ENCODE data around the gene MRPL50. TPM values are rescaled to one million over a fixed set of nuclear protein-coding genes. Genes with fewer than 3 reads are reported as not detected.

The MRPL50 gene
- total and polyA plus RNA-seq, 2 experiments from 2014 or later, result 25.5 to 59.0 TPM

GRCh38 chr9:101419863-101420262 lies 21.4 kb upstream of the MRPL50 start:
- no peaks in the 10 kb centered on the region for H3K36me3 ChIP-seq (ENCODE audit: insufficient read depth)
- H3K27me3 ChIP-seq (ENCODE audit: insufficient read depth), result no peaks in the 10 kb centered on the region
- Mint-ChIP-seq H3K4me3 (no peak overlapping the region), H3K4me1 (peaks cover 6% of the 10 kb centered on the region; the same call in 2 of the 3 replicates), H3K36me3 (ENCODE audit: low read depth) (no peaks in the 10 kb centered on the region), H3K27ac (no peak overlapping the region), H3K9me3 (no peaks in the 10 kb centered on the region; the same call in 2 of the 3 replicates), H3K27me3 (ENCODE audit: insufficient read depth, low read depth, poor library complexity) (no peaks in the 10 kb centered on the region)
- no peaks in the 10 kb centered on the region for H4K20me1 ChIP-seq (replicated peaks; ENCODE audit: insufficient read depth)
- TF ChIP-seq EZH2phosphoT487 (IDR thresholded peaks at IDR 0.05; ENCODE audit: unreplicated experiment) (no peak), EZH2 (IDR thresholded peaks at IDR 0.05; ENCODE audit: low read depth, unreplicated experiment) (no peak), POLR2AphosphoS5 (IDR thresholded peaks at IDR 0.05; ENCODE audit: low read depth) (no peak), ZNF331 (CRISPR knock-in tag; IDR thresholded peaks at IDR 0.05; ENCODE audit: low read depth) (no peak), JUNB (IDR thresholded peaks at IDR 0.05; ENCODE audit: unreplicated experiment) (no peak), ZNF114 (CRISPR knock-in tag; IDR thresholded peaks at IDR 0.05) (no peak), NANOG (IDR thresholded peaks at IDR 0.05; ENCODE audit: borderline replicate concordance) (no peak), CREB1 (CRISPR knock-in tag; IDR thresholded peaks at IDR 0.05; ENCODE audit: low read depth) (no peak), ETS1 (IDR thresholded peaks at IDR 0.05) (no peak), STAT1 (IDR thresholded peaks at IDR 0.05; ENCODE audit: unreplicated experiment) (no peak)
- TF ChIP-seq, protein P1, sequence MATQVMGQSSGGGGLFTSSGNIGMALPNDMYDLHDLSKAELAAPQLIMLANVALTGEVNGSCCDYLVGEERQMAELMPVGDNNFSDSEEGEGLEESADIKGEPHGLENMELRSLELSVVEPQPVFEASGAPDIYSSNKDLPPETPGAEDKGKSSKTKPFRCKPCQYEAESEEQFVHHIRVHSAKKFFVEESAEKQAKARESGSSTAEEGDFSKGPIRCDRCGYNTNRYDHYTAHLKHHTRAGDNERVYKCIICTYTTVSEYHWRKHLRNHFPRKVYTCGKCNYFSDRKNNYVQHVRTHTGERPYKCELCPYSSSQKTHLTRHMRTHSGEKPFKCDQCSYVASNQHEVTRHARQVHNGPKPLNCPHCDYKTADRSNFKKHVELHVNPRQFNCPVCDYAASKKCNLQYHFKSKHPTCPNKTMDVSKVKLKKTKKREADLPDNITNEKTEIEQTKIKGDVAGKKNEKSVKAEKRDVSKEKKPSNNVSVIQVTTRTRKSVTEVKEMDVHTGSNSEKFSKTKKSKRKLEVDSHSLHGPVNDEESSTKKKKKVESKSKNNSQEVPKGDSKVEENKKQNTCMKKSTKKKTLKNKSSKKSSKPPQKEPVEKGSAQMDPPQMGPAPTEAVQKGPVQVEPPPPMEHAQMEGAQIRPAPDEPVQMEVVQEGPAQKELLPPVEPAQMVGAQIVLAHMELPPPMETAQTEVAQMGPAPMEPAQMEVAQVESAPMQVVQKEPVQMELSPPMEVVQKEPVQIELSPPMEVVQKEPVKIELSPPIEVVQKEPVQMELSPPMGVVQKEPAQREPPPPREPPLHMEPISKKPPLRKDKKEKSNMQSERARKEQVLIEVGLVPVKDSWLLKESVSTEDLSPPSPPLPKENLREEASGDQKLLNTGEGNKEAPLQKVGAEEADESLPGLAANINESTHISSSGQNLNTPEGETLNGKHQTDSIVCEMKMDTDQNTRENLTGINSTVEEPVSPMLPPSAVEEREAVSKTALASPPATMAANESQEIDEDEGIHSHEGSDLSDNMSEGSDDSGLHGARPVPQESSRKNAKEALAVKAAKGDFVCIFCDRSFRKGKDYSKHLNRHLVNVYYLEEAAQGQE (IDR thresholded peaks at IDR 0.05; ENCODE audit: unreplicated experiment), result no peak
- TF ChIP-seq, protein P2, sequence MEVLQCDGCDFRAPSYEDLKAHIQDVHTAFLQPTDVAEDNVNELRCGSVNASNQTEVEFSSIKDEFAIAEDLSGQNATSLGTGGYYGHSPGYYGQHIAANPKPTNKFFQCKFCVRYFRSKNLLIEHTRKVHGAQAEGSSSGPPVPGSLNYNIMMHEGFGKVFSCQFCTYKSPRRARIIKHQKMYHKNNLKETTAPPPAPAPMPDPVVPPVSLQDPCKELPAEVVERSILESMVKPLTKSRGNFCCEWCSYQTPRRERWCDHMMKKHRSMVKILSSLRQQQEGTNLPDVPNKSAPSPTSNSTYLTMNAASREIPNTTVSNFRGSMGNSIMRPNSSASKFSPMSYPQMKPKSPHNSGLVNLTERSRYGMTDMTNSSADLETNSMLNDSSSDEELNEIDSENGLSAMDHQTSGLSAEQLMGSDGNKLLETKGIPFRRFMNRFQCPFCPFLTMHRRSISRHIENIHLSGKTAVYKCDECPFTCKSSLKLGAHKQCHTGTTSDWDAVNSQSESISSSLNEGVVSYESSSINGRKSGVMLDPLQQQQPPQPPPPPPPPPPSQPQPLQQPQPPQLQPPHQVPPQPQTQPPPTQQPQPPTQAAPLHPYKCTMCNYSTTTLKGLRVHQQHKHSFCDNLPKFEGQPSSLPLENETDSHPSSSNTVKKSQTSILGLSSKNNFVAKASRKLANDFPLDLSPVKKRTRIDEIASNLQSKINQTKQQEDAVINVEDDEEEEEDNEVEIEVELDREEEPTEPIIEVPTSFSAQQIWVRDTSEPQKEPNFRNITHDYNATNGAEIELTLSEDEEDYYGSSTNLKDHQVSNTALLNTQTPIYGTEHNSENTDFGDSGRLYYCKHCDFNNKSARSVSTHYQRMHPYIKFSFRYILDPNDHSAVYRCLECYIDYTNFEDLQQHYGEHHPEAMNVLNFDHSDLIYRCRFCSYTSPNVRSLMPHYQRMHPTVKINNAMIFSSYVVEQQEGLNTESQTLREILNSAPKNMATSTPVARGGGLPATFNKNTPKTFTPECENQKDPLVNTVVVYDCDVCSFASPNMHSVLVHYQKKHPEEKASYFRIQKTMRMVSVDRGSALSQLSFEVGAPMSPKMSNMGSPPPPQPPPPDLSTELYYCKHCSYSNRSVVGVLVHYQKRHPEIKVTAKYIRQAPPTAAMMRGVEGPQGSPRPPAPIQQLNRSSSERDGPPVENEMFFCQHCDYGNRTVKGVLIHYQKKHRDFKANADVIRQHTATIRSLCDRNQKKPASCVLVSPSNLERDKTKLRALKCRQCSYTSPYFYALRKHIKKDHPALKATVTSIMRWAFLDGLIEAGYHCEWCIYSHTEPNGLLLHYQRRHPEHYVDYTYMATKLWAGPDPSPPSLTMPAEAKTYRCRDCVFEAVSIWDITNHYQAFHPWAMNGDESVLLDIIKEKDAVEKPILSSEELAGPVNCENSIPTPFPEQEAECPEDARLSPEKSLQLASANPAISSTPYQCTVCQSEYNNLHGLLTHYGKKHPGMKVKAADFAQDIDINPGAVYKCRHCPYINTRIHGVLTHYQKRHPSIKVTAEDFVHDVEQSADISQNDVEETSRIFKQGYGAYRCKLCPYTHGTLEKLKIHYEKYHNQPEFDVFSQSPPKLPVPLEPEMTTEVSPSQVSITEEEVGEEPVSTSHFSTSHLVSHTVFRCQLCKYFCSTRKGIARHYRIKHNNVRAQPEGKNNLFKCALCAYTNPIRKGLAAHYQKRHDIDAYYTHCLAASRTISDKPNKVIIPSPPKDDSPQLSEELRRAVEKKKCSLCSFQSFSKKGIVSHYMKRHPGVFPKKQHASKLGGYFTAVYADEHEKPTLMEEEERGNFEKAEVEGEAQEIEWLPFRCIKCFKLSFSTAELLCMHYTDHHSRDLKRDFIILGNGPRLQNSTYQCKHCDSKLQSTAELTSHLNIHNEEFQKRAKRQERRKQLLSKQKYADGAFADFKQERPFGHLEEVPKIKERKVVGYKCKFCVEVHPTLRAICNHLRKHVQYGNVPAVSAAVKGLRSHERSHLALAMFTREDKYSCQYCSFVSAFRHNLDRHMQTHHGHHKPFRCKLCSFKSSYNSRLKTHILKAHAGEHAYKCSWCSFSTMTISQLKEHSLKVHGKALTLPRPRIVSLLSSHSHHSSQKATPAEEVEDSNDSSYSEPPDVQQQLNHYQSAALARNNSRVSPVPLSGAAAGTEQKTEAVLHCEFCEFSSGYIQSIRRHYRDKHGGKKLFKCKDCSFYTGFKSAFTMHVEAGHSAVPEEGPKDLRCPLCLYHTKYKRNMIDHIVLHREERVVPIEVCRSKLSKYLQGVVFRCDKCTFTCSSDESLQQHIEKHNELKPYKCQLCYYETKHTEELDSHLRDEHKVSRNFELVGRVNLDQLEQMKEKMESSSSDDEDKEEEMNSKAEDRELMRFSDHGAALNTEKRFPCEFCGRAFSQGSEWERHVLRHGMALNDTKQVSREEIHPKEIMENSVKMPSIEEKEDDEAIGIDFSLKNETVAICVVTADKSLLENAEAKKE (CRISPR knock-in tag; IDR thresholded peaks at IDR 0.05), result no peak
- TF ChIP-seq, protein P3, sequence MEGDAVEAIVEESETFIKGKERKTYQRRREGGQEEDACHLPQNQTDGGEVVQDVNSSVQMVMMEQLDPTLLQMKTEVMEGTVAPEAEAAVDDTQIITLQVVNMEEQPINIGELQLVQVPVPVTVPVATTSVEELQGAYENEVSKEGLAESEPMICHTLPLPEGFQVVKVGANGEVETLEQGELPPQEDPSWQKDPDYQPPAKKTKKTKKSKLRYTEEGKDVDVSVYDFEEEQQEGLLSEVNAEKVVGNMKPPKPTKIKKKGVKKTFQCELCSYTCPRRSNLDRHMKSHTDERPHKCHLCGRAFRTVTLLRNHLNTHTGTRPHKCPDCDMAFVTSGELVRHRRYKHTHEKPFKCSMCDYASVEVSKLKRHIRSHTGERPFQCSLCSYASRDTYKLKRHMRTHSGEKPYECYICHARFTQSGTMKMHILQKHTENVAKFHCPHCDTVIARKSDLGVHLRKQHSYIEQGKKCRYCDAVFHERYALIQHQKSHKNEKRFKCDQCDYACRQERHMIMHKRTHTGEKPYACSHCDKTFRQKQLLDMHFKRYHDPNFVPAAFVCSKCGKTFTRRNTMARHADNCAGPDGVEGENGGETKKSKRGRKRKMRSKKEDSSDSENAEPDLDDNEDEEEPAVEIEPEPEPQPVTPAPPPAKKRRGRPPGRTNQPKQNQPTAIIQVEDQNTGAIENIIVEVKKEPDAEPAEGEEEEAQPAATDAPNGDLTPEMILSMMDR (conservative IDR thresholded peaks at IDR 0.05; ENCODE audit: low read depth in 2 of 2), result no peak
- H3K79me2 ChIP-seq (replicated peaks; ENCODE audit: insufficient read depth), result no peaks in the 10 kb centered on the region
- no peak overlapping the region for H3K27ac ChIP-seq (ENCODE audit: low read depth)
- DNase-seq (ENCODE audit: low spot score) (no peak), ATAC-seq (no peak)
- no peaks in the 10 kb centered on the region for H3K4me1 ChIP-seq (ENCODE audit: insufficient read depth)
- no peak overlapping the region for H3K4me2 ChIP-seq
- no peaks in the 10 kb centered on the region for H3F3A ChIP-seq (replicated peaks; ENCODE audit: low read depth)
- no peak overlapping the region for H2AFZ ChIP-seq
- no peak overlapping the region for H3K4me3 ChIP-seq
- H3K9me2 ChIP-seq (ENCODE audit: insufficient read depth), result no peaks in the 10 kb centered on the region; the same call in 1 of the 2 replicates

All from GM23338 (cell line).